Activated T-helper 1 cell treated with anti-CD3 and anti-CD28 coated beads, Interleukin-12 subunit alpha, Interleukin-12 subunit beta, Interleukin-2, Interleukin-4 antibody, amounts not matched to agents 30 ng/mL and 10 ng/mL and 1 ng/mL, durations not matched to agents 14 hours and 24 hours and 36 hours (primary cell): ENCODE results near the gene EFNA1. TPM values are rescaled to one million over a fixed set of nuclear protein-coding genes. Genes with fewer than 3 reads are reported as not detected.

Experiments used
- DNase-seq: peaks from one replicate; pipeline ENCODE4 v3.0.0; 2021; ENCODE audit warnings: low spot score
- H3K27ac Mint-ChIP-seq: one replicate; pipeline ENCODE4 v1.8.0; 2021; ENCODE audit warnings: mild to moderate bottlenecking, mixed read lengths
- H3K27me3 Mint-ChIP-seq: one replicate; pipeline ENCODE4 v1.8.0; 2022; ENCODE audit warnings: mild to moderate bottlenecking, moderate library complexity, mixed read lengths; ENCODE audit not compliant: insufficient read depth
- H3K36me3 Mint-ChIP-seq: one replicate; pipeline ENCODE4 v1.8.0; 2021; ENCODE audit warnings: low read depth, mixed read lengths
- H3K4me1 Mint-ChIP-seq: one replicate; pipeline ENCODE4 v1.8.0; 2021; ENCODE audit warnings: low read depth, mixed read lengths
- H3K4me3 Mint-ChIP-seq: one replicate; pipeline ENCODE4 v1.8.0; 2021; ENCODE audit warnings: mild to moderate bottlenecking, moderate library complexity, mixed read lengths
- H3K9me3 Mint-ChIP-seq: one replicate; pipeline ENCODE4 v1.8.0; 2021; ENCODE audit warnings: mixed read lengths
- intact Hi-C: fragments of 100-400 bp; cut with micrococcal nuclease; formaldehyde crosslinking; loops from one replicate; pipeline ENCODE4 v1.15.1; 2024
- total RNA-seq: library from RNA; stranded (reverse); gene quantifications from 2 replicates; pipeline ENCODE4 v1.2.3, GENCODE V29; 2022

EFNA1 gene
- total RNA-seq, 1 donor from 2014 or later, result not detected

DNA sequence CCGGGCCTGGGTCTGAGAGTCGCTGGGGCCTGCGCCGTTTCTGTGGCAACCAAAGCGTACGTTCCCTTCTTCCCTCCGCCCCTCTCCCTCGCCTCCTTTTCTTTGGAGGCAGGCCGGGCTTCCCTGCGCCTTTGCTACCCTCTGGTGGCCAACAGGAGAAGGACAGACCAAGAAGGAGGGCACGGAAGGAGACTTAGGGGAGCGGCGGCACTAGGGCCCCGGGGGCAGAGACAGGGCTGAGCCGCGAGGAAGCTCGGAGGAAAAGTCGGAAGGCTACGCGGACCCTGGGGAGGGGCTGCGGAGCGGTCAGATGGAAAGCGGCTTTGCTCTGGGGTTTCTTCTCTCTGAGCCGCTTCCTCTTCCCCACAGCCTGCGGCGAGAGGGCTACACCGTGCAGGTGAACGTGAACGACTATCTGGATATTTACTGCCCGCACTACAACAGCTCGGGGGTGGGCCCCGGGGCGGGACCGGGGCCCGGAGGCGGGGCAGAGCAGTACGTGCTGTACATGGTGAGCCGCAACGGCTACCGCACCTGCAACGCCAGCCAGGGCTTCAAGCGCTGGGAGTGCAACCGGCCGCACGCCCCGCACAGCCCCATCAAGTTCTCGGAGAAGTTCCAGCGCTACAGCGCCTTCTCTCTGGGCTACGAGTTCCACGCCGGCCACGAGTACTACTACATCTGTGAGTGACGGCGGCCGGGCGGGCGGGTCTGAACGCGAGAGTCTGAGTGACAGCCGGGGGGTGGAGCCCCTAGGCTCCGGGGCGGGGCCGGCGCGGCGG is 42.8 kb upstream of the EFNA1 start:
- peak overlapping the region; percentile 94 for H3K27ac Mint-ChIP-seq
- intact Hi-C loops, result loop anchor here (1.0 to 10.0 kb wide), 15 partner anchors 7 to 760 kb away; partner anchors contain the start of genes ADAR, AQP10, ATP8B2 and CKS1B
- H3K9me3 Mint-ChIP-seq, result no peaks in the 10 kb centered on the region
- peaks cover 4% of the 10 kb centered on the region for H3K36me3 Mint-ChIP-seq
- DNase-seq, result peak; percentile 89
- H3K4me1 Mint-ChIP-seq, result peaks cover 34% of the 10 kb centered on the region
- peak overlapping the region; percentile 88 for H3K4me3 Mint-ChIP-seq
- H3K27me3 Mint-ChIP-seq, result peaks cover 31% of the 10 kb centered on the region

DNA sequence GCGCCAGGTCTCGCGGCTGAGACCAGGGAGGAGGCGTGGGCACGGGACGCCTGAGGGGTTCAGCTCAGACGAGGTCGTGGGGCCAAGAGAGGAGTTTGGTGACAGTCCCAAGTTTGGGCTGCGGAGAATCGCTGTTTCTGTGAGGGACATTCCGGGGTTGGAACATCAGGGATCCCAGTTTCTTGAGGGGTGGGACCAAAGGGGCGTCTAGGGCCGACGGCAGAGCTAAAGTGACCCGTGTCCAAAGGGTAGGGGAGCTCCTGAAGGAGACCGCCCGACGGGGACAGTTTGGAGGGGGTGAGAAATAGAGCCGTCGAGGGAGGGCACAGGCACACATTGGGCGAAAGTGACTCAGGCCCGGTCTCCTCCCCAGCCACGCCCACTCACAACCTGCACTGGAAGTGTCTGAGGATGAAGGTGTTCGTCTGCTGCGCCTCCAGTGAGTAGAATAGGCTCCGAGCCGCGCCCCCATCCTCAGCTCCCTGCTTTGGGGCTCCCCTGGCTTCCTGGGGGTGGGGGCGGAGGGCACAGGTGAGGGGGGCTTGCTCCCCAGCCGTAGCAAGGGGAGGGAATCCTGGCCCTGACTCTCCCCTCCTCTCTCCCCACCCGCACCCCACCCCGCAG is 42.1 kb upstream of the EFNA1 start:
- peaks cover 34% of the 10 kb centered on the region for H3K4me1 Mint-ChIP-seq
- H3K27me3 Mint-ChIP-seq, result peaks cover 27% of the 10 kb centered on the region
- H3K4me3 Mint-ChIP-seq, result peak overlapping the region; percentile 88
- peak; percentile 59 for DNase-seq
- H3K36me3 Mint-ChIP-seq, result peaks cover 4% of the 10 kb centered on the region
- intact Hi-C loops, result loop anchor here (1.0 to 10.0 kb wide), 11 partner anchors 40 to 761 kb away; partner anchors contain the start of genes AQP10, ATP8B2, CKS1B and KRTCAP2
- no peaks in the 10 kb centered on the region for H3K9me3 Mint-ChIP-seq
- peak overlapping the region; percentile 94 for H3K27ac Mint-ChIP-seq

- peaks cover 4% of the 10 kb centered on the region for H3K36me3 Mint-ChIP-seq
- DNase-seq, result peak; percentile 73
- peaks cover 34% of the 10 kb centered on the region for H3K4me1 Mint-ChIP-seq
- peak overlapping the region; percentile 81 for H3K27ac Mint-ChIP-seq
- intact Hi-C loops, result loop anchor here (1.0 to 10.0 kb wide), 4 partner anchors 82 to 761 kb away; partner anchors contain the start of genes AQP10, ATP8B2 and RUSC1
- H3K27me3 Mint-ChIP-seq, result peaks cover 23% of the 10 kb centered on the region
- H3K9me3 Mint-ChIP-seq, result no peaks in the 10 kb centered on the region
- H3K4me3 Mint-ChIP-seq, result peak overlapping the region; percentile 67
These were observed 41.4 kb upstream of the EFNA1 start for GRCh38 chr1:155086128-155086741.

- Mint-ChIP-seq H3K27me3 (peaks cover 17% of the 10 kb centered on the region), H3K4me1 (peaks cover 31% of the 10 kb centered on the region), H3K9me3 (no peaks in the 10 kb centered on the region), H3K27ac (no peak overlapping the region), H3K4me3 (peak overlapping the region; percentile 57), H3K36me3 (no peaks in the 10 kb centered on the region)
- DNase-seq, result no peak
- intact Hi-C loops, result loop anchor here (1.0 to 10.0 kb wide), 4 partner anchors 81 to 762 kb away; partner anchors contain the start of genes AQP10, ATP8B2 and RUSC1
These were observed 40.7 kb upstream of the EFNA1 start for GRCh38 chr1:155086856-155087535.

- Mint-ChIP-seq H3K27ac (no peak overlapping the region), H3K4me3 (no peak overlapping the region), H3K4me1 (peaks cover 7% of the 10 kb centered on the region), H3K9me3 (no peaks in the 10 kb centered on the region), H3K27me3 (peaks cover 20% of the 10 kb centered on the region), H3K36me3 (no peaks in the 10 kb centered on the region)
- peak; percentile 69 for DNase-seq
- intact Hi-C loops, result loop anchor here (1.0 to 5.0 kb wide), 5 partner anchors 7 to 82 kb away; partner anchors contain the start of genes EFNA1, KRTCAP2, SLC50A1 and TRIM46
These were observed 36.3 kb upstream of the EFNA1 start for GRCh38 chr1:155091071-155092051.

GRCh38 chr1:155092131-155092530 is 35.5 kb upstream of the EFNA1 start:
- intact Hi-C loops, result loop anchor here (1.0 to 5.0 kb wide), 2 partner anchors 8 to 35 kb away; partner anchors contain the start of gene EFNA1
- no peaks in the 10 kb centered on the region for H3K36me3 Mint-ChIP-seq

GRCh38 chr1:155092641-155093040 is 35.0 kb upstream of the EFNA1 start:
- intact Hi-C loops, result loop anchor here (1.0 to 5.0 kb wide), 2 partner anchors 8 to 35 kb away; partner anchors contain the start of gene EFNA1
- DNase-seq, result no peak
- no peak overlapping the region for H3K27ac Mint-ChIP-seq
- H3K27me3 Mint-ChIP-seq, result peaks cover 28% of the 10 kb centered on the region
- peaks cover 7% of the 10 kb centered on the region for H3K4me1 Mint-ChIP-seq
- no peaks in the 10 kb centered on the region for H3K9me3 Mint-ChIP-seq
- no peak overlapping the region for H3K4me3 Mint-ChIP-seq
- H3K36me3 Mint-ChIP-seq, result no peaks in the 10 kb centered on the region

More at GRCh38 chr1:155092131-155092530, 35.5 kb upstream of the EFNA1 start:
- Mint-ChIP-seq H3K4me1 (peaks cover 7% of the 10 kb centered on the region), H3K27me3 (peaks cover 27% of the 10 kb centered on the region), H3K9me3 (no peaks in the 10 kb centered on the region), H3K4me3 (no peak overlapping the region), H3K27ac (no peak overlapping the region)
- no peak for DNase-seq

GRCh38 chr1:155093911-155094621 is 33.6 kb upstream of the EFNA1 start:
- peaks cover 31% of the 10 kb centered on the region for H3K27me3 Mint-ChIP-seq
- H3K4me1 Mint-ChIP-seq, result peaks cover 7% of the 10 kb centered on the region
- H3K9me3 Mint-ChIP-seq, result no peaks in the 10 kb centered on the region
- intact Hi-C loops, result loop anchor here (5.0 kb wide), 1 partner anchor 33 kb away; the partner anchor contains the start of gene EFNA1
- DNase-seq, result no peak
- no peak overlapping the region for H3K4me3 Mint-ChIP-seq
- H3K27ac Mint-ChIP-seq, result no peak overlapping the region
- no peaks in the 10 kb centered on the region for H3K36me3 Mint-ChIP-seq

- DNase-seq, result no peak
- intact Hi-C loops, result loop anchor here (5.0 kb wide), 1 partner anchor 33 kb away; the partner anchor contains the start of gene EFNA1
- Mint-ChIP-seq H3K4me1 (peaks cover 7% of the 10 kb centered on the region), H3K36me3 (no peaks in the 10 kb centered on the region), H3K9me3 (no peaks in the 10 kb centered on the region), H3K4me3 (no peak overlapping the region), H3K27ac (no peak overlapping the region), H3K27me3 (peaks cover 31% of the 10 kb centered on the region)
These were observed 33.1 kb upstream of the EFNA1 start for GRCh38 chr1:155094622-155094948.

GRCh38 chr1:155099331-155099730 is 28.3 kb upstream of the EFNA1 start:
- no peak overlapping the region for H3K27ac Mint-ChIP-seq

GRCh38 chr1:155103325-155103724 is 24.4 kb upstream of the EFNA1 start:
- intact Hi-C loops, result no loop called here
- H3K4me1 Mint-ChIP-seq, result no peaks in the 10 kb centered on the region

More at GRCh38 chr1:155099331-155099730, 28.3 kb upstream of the EFNA1 start:
- intact Hi-C loops, result no loop called here
- no peaks in the 10 kb centered on the region for H3K9me3 Mint-ChIP-seq
- DNase-seq, result no peak
- no peaks in the 10 kb centered on the region for H3K4me1 Mint-ChIP-seq
- peaks cover 32% of the 10 kb centered on the region for H3K27me3 Mint-ChIP-seq
- H3K4me3 Mint-ChIP-seq, result no peak overlapping the region
- H3K36me3 Mint-ChIP-seq, result no peaks in the 10 kb centered on the region

More at GRCh38 chr1:155103325-155103724, 24.4 kb upstream of the EFNA1 start:
- Mint-ChIP-seq H3K9me3 (no peaks in the 10 kb centered on the region), H3K4me3 (no peak overlapping the region), H3K36me3 (no peaks in the 10 kb centered on the region), H3K27me3 (peaks cover 8% of the 10 kb centered on the region), H3K27ac (no peak overlapping the region)
- DNase-seq, result no peak
